HG02973 (cell line): Measurements from ENCODE around the gene APOA4.
A peak's percentile ranks its signal among the peaks of the same experiment; 100 is the strongest.

Experiments used
- ATAC-seq: cut with Tn5 transposase; IDR thresholded peaks from one replicate; pipeline ENCODE4 v1.9.1; 2021; ENCODE audit warnings: moderate library complexity; ENCODE audit not compliant: unreplicated experiment

Gene APOA4

DNA sequence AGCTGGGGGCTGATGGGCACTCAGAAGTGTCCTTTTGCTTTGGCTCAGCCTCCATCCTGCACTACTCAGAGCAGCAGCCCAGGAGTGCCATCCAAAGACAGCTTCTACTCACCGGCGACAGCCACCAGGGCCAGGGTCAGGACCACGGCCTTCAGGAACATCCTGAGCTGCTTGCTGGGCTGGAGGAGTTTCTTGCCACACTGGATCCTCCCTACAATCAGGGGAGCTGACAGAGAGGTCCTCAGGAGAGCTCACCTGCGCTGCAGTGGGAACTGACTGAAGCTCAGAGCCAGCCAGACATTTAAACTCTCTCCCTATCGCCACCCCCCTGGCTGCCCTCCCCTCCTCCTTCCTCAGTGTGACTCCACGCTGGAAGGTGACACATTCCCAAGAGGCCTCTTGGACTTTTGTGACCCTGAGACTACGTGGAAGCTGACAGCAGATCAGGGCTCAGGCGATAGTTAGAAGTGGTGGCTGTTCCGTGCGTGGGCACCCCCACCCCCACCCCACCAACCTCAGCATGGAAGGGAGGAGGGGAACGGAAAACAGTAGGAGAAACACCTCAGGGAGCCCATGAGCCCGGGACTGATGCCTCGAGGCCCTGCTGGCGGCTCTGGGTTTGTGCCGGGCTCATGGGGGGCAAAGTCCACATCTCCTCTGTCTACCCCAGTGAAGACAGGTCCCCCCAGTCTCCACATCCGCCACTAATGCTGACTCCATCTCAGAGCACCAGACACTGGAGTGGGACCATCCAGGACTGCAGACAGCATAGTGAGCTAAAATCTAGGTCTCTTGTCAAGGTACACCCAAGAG is at the start of gene APOA4:
Gene APOA4, minus strand, starts transcription at position 274 of the 813 bp plus-strand sequence. Its CDS starts 113 bp downstream, at position 161.
- no peak for ATAC-seq

- ATAC-seq: no peak
These were observed 48.1 kb upstream of the APOA4 start for GRCh38 chr11:116871248-116871647.

DNA sequence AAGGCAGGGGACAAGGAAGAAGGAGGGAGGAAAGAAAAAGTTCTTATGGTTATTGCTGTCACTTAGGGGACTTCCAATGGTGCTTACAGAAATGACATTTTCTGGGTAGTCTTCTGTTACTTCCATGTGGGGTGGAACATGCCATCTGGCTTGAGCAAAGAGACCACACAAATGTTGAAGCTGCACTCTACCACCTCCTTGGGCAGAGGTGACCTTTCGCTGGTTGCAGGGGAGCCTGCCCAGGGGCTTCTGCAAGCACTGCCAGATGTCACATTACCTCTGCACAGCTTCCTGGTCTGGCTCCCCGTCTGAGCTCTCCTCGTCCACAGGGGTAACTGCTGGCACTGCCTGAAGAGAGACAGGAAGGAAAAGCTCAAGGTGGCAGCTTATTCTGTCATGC is 47.0 kb upstream of the APOA4 start:
- no peak for ATAC-seq

DNA sequence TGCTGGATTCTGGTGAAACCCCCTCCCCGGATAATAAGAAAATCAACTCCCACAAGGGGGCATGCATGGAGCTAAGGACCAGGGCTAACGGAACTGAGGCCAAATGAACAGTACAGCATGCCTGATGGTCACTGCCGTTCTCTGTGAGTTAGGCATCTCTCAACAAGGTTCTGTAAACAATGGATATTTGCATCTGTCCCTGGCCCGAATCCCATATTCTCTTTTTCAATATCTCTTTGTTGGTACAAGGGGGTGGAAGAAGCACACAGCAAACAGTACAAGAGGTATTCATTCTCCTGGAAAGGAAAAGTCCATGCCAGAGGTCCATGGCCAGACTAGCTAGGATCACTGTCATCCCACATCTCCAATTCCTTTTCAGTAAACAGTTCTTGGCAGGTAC is 46.5 kb upstream of the APOA4 start:
- no peak for ATAC-seq

DNA sequence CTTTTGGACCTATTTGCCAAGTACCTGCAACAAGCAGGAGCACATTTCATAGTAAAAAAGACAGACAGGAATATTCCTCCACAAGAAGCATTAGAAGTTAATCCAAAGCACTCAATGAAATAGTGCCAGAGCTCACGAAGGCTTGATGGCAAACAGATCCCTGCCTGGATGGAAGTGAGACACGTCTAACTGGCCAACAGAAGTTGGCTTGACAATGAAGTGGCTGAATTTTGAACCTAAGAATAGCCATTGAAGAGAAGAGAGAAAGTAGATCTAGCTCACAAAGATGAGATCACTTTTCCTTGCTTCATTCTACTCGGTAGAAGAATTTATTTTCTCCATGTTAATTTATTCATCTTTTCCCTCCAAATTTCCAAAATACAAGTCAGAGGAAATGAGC is 45.0 kb upstream of the APOA4 start:
- ATAC-seq: no peak

- no peak for ATAC-seq
These were observed 44.5 kb upstream of the APOA4 start for GRCh38 chr11:116867619-116868018.

- no peak for ATAC-seq
These were observed 43.8 kb upstream of the APOA4 start for GRCh38 chr11:116866804-116867455.

- no peak for ATAC-seq
These were observed 42.6 kb upstream of the APOA4 start for GRCh38 chr11:116865696-116866095.

DNA sequence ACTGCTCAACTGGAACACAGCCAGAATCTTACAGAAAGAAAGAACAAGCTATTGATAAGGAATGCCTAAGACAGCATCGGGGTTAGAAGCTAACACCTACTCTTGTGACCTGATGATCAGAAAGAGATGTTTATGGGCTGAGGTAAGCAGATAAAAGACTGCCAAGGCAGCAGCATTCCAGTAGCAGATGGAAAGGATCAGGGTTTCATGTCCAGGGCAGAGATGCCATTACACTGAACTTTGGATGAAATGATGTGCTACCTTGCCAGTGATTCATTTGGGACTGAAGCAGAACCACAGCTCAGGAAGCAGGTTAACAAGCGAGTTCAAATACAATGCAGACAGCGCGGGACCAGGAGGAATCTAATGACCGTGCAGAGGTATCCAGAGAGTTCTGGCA is 41.4 kb upstream of the APOA4 start:
- ATAC-seq: no peak

- no peak for ATAC-seq
These were observed 39.8 kb upstream of the APOA4 start for GRCh38 chr11:116862951-116863350.

DNA sequence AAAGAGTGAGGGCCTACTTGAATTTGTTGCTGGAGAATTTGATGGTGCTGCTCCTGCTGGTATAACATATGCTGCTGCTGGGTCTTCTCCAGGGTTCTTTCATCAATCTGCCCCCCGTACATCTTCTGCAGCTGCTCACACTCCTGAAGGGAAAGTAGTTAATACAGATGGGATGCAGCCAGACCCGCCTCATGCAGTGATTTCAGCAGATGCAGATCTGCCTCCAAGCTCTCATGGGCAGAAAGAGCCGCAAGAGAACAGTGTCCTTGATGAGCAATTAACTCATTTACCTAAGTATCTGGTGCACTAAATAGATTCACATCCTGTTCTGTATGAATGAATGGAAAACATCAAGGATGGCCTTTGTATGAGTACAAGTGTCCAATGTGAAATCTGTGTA is 39.1 kb upstream of the APOA4 start:
- ATAC-seq: no peak

DNA sequence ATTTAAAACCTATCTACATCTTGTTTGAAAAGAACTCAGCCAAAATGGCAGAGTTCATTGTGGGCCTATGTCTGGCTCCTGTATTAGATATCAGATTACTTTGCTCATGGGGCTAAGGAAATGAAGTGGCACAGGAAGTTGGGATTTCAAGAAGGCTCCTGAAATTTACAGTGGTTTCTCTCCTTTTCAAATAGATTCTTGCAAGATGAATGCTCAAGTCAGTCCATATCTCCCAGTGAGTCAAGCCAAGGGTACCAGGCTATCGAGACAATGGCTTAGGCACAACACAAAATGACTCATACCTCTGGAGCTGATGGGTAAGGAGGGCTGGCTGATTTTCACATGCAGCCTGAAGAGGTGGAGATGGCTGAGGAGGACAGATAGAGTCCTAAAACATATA is 38.4 kb upstream of the APOA4 start:
- ATAC-seq: no peak

DNA sequence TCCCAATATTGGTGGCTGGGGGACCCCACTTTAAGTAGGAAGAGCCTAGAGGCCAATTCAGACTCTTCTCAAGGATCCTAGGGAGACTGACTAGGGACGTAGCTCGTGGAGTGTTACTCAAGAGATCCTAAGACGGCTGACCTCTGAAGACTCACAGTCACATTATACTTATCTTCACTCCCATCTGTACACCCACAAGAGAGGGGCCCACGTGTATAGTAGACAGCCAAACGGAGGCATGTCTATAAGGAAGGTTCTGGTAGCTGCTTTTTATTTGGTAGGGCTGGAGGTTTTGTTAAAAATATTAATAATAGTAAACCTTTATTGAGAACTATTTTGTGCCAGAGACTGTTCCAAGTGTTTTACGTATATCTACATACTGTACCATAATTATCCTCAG is 37.2 kb upstream of the APOA4 start:
- no peak for ATAC-seq

DNA sequence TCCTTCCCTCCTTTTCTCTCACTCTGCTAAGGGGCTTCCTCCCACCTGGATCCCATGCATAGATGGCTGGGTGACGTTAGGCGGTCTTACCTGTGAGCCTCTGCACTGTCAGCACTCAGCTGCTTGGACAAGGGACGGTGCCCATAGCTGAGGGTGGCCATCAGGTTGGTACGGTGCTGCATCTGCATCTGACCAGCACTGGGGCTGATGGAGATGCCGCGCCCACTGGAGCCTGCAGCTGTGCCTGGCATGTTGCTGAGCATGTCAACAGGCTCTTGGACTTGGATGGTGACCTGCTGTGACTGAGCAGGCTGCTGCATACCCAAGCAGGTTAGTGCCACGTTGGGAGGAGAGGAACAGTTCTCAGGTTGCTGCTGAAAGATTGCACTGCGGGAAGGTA is 36.1 kb upstream of the APOA4 start:
- ATAC-seq: no peak

DNA sequence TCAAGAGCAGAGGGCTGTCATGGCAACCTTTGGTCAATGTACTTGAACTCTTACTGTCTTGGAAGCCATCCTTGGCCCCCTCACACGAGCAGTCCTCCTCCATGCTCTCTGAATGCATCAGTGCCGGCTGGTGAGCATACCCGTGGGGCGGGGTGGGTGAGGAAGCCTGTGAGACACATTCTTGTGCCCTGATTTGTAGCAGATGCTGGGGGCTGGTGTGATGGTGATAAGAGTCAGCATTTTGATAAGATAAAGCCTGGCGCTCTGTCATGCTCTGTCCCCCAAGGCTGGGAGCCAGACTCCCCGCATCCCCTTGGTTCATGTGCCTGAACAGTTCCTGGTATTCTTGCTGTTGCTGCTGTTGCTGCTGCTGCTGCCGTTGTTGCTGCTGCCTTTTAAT is 34.8 kb upstream of the APOA4 start:
- ATAC-seq: no peak

DNA sequence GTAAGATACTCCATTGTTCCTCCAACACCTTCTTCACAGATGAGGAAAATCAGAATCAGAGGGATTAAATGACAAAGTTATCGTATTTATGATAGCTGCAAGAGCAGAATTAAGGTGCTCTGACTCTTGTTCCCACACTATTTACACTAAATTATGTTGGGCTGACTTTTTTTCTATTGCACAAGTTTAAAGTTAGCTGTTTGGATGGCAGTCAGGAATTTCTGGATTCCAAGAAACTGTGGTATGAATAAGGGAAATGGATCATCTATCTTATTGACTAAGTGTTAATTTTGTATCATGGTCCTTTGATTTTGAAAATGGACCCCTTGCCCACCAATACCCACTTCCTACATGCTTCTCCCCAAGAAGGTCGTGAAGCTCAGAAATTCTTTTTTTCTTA is 34.2 kb upstream of the APOA4 start:
- ATAC-seq: no peak

DNA sequence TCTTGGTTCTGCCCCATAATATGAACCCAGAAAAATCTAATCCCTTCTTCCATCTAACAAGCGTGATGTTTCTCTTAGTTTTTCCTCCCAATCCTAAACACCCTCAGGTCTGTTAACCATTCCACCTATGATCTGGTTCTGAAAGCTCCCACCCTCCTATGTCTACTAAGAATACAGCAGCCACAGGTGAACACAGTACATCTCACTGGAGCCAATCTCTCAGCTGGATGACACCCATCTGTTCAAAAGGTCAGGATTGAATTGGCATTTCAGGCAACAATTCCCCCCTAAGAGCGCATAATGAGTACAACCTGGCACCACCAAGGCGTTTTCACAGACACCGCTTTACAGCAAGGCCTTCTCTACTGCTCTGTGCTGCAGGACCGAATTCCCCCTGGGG is 33.3 kb upstream of the APOA4 start:
- no peak for ATAC-seq

DNA sequence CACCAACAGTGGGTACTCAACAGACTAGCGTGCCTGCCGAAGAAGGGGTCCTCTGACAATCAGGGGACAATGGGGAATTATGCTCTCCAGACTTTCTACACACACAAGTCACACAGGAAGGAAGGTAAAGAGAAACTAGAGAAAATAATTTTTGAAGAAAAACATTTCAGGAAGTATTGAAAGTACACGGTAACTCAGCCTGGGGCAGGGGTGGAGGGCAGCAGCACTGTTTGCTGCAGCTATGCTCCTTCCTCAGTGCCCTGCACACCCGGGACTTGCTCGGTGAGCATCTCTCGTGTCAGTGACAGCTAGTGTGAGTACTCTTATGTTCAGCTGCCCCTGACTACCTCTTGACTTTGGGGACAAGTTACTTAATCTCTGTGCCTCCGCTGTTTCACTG is 32.3 kb upstream of the APOA4 start:
- ATAC-seq: no peak

GRCh38 chr11:116853461-116854073 is 30.5 kb upstream of the APOA4 start:
- ATAC-seq: peak; percentile 91

GRCh38 chr11:116852261-116853031 is 29.3 kb upstream of the APOA4 start:
- no peak for ATAC-seq

GRCh38 chr11:116851626-116852025 is 28.5 kb upstream of the APOA4 start:
- no peak for ATAC-seq
